ENCODE data around the gene TTC1.

- TF ChIP-seq CTCF (conservative IDR thresholded peaks at IDR 0.05; ENCODE audit: low read length) (no peak), EZH2phosphoT487 (IDR thresholded peaks at IDR 0.05; ENCODE audit: borderline replicate concordance) (no peak)
Observed at GRCh38 chr5:159995907-159996306, 13.0 kb upstream of the TTC1 start.

Data from Loucy (cell line).